Measurements from ENCODE around the gene RNF152. TPM values are rescaled to one million over a fixed set of nuclear protein-coding genes. Genes with fewer than 3 reads are reported as not detected.

The RNF152 gene
- total RNA-seq, 1 donor from 2014 or later, result 13.4 TPM

GRCh38 chr18:61860302-61860701, 32.5 kb downstream of the RNF152 start:
- H3K27ac ChIP-seq, result no peak overlapping the region
- peaks cover 2% of the 10 kb centered on the region for H3K4me1 ChIP-seq
- DNase-seq (no peak), ATAC-seq (no peak)
- no peak overlapping the region for H3K4me3 ChIP-seq
- intact Hi-C loops (cut with DNase I), result no loop called here
- H3K36me3 ChIP-seq, result no peaks in the 10 kb centered on the region
- H3K27me3 ChIP-seq (ENCODE audit: low read depth), result no peaks in the 10 kb centered on the region
- H3K9me3 ChIP-seq, result no peaks in the 10 kb centered on the region
- no peak for TF ChIP-seq CTCF (IDR thresholded peaks at IDR 0.05)

GRCh38 chr18:61859113-61859512, 33.7 kb downstream of the RNF152 start:
- intact Hi-C loops (cut with DNase I), result no loop called here
- no peaks in the 10 kb centered on the region for H3K36me3 ChIP-seq
- no peaks in the 10 kb centered on the region for H3K27me3 ChIP-seq (ENCODE audit: low read depth)
- no peak overlapping the region for H3K27ac ChIP-seq
- no peak overlapping the region for H3K4me3 ChIP-seq
- ATAC-seq (no peak), DNase-seq (no peak)
- TF ChIP-seq CTCF (IDR thresholded peaks at IDR 0.05), result no peak
- H3K4me1 ChIP-seq, result peaks cover 4% of the 10 kb centered on the region
- no peaks in the 10 kb centered on the region for H3K9me3 ChIP-seq

GRCh38 chr18:61856678-61857077, 36.1 kb downstream of the RNF152 start:
- no peaks in the 10 kb centered on the region for H3K36me3 ChIP-seq
- H3K9me3 ChIP-seq, result no peaks in the 10 kb centered on the region
- ATAC-seq, result no peak
- no peak overlapping the region for H3K27ac ChIP-seq
- no peak for TF ChIP-seq CTCF (IDR thresholded peaks at IDR 0.05)
- intact Hi-C loops (cut with DNase I), result no loop called here
- H3K4me1 ChIP-seq, result peaks cover 4% of the 10 kb centered on the region
- no peak overlapping the region for H3K4me3 ChIP-seq
- H3K27me3 ChIP-seq (ENCODE audit: low read depth), result no peaks in the 10 kb centered on the region
- no peak for DNase-seq

- intact Hi-C loops (cut with DNase I), result no loop called here
- Histone ChIP-seq H3K4me3 (no peak overlapping the region), H3K4me1 (peaks cover 4% of the 10 kb centered on the region), H3K9me3 (no peaks in the 10 kb centered on the region), H3K27ac (no peak overlapping the region), H3K27me3 (ENCODE audit: low read depth) (no peaks in the 10 kb centered on the region), H3K36me3 (no peaks in the 10 kb centered on the region)
- no peak for ATAC-seq
- no peak for TF ChIP-seq CTCF (IDR thresholded peaks at IDR 0.05)
- no peak for DNase-seq
Observed at GRCh38 chr18:61855449-61856378, 37.1 kb downstream of the RNF152 start.

- intact Hi-C loops (cut with DNase I), result no loop called here
- Histone ChIP-seq H3K4me3 (no peak overlapping the region), H3K27ac (no peak overlapping the region), H3K27me3 (ENCODE audit: low read depth) (no peaks in the 10 kb centered on the region), H3K4me1 (peaks cover 4% of the 10 kb centered on the region), H3K9me3 (no peaks in the 10 kb centered on the region), H3K36me3 (no peaks in the 10 kb centered on the region)
- DNase-seq (no peak), ATAC-seq (peak; percentile 38 to 70)
- no peak for TF ChIP-seq CTCF (IDR thresholded peaks at IDR 0.05)
Observed at GRCh38 chr18:61854578-61855448, 38.0 kb downstream of the RNF152 start.

Data from lower lobe of right lung (tissue), 2 donors.